ENCODE measurements around the gene CHSY1.

GRCh38 chr15:101140697-101141065 is 111.2 kb downstream of the CHSY1 start:
- no peak for TF ChIP-seq POLR2A (IDR thresholded peaks at IDR 0.05)
- TF ChIP-seq EP300 (IDR thresholded peaks at IDR 0.05), result no peak
- no peak for TF ChIP-seq CTCF (IDR thresholded peaks at IDR 0.05)

All from stomach (tissue), 4 donors.